IPS DF 6.9 (cell line): ENCODE measurements around the gene PHACTR3.

Experiments
- DNase-seq: peaks from one replicate; pipeline ENCODE4 v3.0.0-alpha.2; 2013; ENCODE audit warnings: low read depth, low spot score
- H3K27ac ChIP-seq: one replicate; pipeline ENCODE4 v1.5.1; 2013; ENCODE audit warnings: low read length, control low read depth
- H3K27me3 ChIP-seq: 2 replicates; pipeline ENCODE4 v1.6.1; 2013; ENCODE audit warnings: mild to moderate bottlenecking, low read length; ENCODE audit not compliant: control insufficient read depth, insufficient read depth
- H3K36me3 ChIP-seq: 2 replicates; pipeline ENCODE4 v1.6.1; 2013; ENCODE audit warnings: low read length; ENCODE audit not compliant: control insufficient read depth, insufficient read depth
- H3K4me1 ChIP-seq: 2 replicates; pipeline ENCODE4 v1.6.1; 2013; ENCODE audit warnings: low read length; ENCODE audit not compliant: control insufficient read depth, insufficient read depth
- H3K4me3 ChIP-seq: 2 replicates; pipeline ENCODE4 v1.5.1; 2013; ENCODE audit warnings: mild to moderate bottlenecking, low read length
- H3K9me3 ChIP-seq: 2 replicates; pipeline ENCODE4 v1.6.1; 2013; ENCODE audit warnings: low read length, inconsistent platforms; ENCODE audit not compliant: control insufficient read depth, insufficient read depth
- WGBS: extraction: QIAGEN DNeasy Blood & Tissue Kit; methylation state at CpG from one replicate; pipeline ENCODE4 v1.1.7; 2013; ENCODE audit warnings: mixed read lengths, missing lambda C conversion rate; ENCODE audit not compliant: insufficient read length, insufficient coverage; 5-methylcytosine and 5-hydroxymethylcytosine counted together

Gene PHACTR3

GRCh38 chr20:59750209-59750840 lies 146.0 kb downstream of the PHACTR3 start:
- no peak for DNase-seq

DNA sequence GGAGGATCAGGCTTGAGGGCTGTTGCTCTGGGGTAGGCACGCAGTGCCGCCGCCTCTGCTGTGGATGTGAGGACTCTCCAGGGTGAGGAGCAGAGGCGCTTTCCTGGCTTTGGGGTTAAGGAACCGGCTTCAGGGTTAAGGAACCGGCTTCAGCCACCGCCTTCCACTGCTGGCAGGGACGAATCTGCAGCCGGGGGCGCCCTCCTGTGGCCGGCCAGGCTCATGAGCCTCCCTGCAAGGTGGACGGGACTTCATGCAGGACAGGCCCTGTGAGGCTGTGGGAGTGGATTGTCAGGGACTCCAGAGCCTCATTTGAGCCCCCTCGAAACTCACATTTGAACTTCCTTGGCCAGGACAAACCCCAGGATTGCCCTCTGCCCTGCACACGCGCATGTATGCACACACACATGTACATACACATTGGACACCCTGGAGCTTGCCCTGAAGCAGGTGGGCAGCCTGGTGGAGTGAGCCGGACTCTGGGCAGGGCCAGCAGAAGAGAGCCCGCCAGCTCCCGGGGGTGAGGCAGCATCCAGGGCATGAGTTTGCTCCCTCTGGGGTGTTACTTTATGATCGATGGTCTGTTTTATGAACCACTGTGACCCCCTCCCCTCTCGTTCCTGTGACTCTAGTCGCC lies 146.9 kb downstream of the PHACTR3 start:
- H3K9me3 ChIP-seq: peaks cover 51% of the 10 kb centered on the region
- H3K27me3 ChIP-seq: no peaks in the 10 kb centered on the region
- H3K27ac ChIP-seq: no peak overlapping the region
- H3K4me3 ChIP-seq: no peak overlapping the region
- WGBS: no CpG with 5 or more reads among the region's 21 CpGs
- no peak for DNase-seq
- no peaks in the 10 kb centered on the region; the same call in 1 of the 2 replicates for H3K4me1 ChIP-seq
- H3K36me3 ChIP-seq: no peaks in the 10 kb centered on the region

More at GRCh38 chr20:59750209-59750840, 146.0 kb downstream of the PHACTR3 start:
- Histone ChIP-seq H3K9me3 (peaks cover 48% of the 10 kb centered on the region), H3K4me3 (no peak overlapping the region), H3K36me3 (no peaks in the 10 kb centered on the region), H3K27ac (no peak overlapping the region), H3K27me3 (no peaks in the 10 kb centered on the region), H3K4me1 (no peaks in the 10 kb centered on the region; the same call in 1 of the 2 replicates)
- no CpG with 5 or more reads among the region's 21 CpGs for WGBS

GRCh38 chr20:59752101-59752586 lies 147.8 kb downstream of the PHACTR3 start:
- no peaks in the 10 kb centered on the region; the same call in 1 of the 2 replicates for H3K4me1 ChIP-seq
- no peak overlapping the region for H3K4me3 ChIP-seq
- H3K27ac ChIP-seq: no peak overlapping the region
- WGBS: no CpG with 5 or more reads among the region's 17 CpGs
- H3K9me3 ChIP-seq: peaks cover 52% of the 10 kb centered on the region
- no peaks in the 10 kb centered on the region for H3K36me3 ChIP-seq
- no peak for DNase-seq
- H3K27me3 ChIP-seq: no peaks in the 10 kb centered on the region

DNA sequence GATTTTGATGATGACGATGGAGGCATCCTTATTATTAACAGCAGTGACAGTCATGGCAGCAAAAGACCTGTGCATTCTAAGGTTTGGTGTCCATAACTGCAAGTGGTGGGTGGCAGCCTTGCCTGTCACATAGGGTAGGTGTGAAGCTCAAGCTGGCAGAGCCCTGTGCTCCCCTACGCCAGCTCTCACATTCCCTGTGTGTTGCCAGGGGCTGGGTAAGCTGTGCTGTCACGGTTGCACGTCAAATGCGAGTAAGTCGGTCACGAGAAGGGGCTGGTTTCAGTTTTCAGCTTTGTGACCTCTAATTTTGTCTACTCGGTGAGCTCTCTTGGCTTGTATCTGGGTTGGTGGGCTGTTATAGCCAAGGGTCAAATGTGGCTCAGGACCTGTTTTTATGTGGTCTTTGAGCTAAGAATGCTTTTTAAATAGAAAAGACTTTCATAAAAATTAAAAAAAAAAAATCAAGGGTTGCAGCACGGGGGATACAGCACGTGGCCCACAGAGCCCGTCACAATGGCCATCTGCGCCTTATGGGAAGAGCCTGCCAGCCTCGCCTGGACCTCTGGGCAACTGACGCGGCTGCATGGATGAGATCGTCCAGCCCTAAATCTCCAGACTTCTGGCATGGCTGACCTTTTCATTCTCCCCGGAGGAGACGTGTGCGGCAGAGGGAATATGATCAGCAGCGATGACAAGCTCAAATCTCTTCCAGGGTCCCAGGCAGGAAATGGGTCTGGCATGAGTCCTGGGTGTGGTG lies 148.5 kb downstream of the PHACTR3 start:
- H3K4me1 ChIP-seq: no peaks in the 10 kb centered on the region; the same call in 1 of the 2 replicates
- H3K9me3 ChIP-seq: peaks cover 48% of the 10 kb centered on the region
- no peak overlapping the region; the same call in 1 of the 2 replicates for H3K4me3 ChIP-seq
- H3K27ac ChIP-seq: no peak overlapping the region
- WGBS: no CpG with 5 or more reads among the region's 20 CpGs
- H3K36me3 ChIP-seq: no peaks in the 10 kb centered on the region
- DNase-seq: no peak
- no peaks in the 10 kb centered on the region for H3K27me3 ChIP-seq

DNA sequence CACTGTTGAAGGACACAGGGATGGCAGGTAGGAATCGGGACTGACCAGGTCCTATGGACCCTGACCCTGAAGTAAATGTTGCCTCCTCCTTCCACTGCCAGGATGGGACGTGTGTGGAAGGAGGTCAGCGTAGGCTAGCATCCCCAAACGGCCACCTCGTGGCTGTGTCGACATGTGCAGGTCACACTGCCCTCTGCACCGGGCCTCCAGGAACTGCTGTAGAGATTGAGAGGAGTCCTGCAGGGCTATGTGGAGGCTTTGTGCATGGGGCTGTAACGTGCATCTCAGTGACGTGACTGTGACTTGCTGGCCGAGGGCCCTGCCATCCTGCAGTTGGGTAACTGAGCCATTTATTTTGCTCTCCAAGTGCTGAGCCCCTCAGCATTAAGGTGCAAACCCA lies 149.5 kb downstream of the PHACTR3 start:
- peaks cover 45% of the 10 kb centered on the region for H3K9me3 ChIP-seq
- DNase-seq: no peak
- no peaks in the 10 kb centered on the region; the same call in 1 of the 2 replicates for H3K4me1 ChIP-seq
- no peak overlapping the region for H3K27ac ChIP-seq
- no peaks in the 10 kb centered on the region for H3K36me3 ChIP-seq
- WGBS: no CpG with 5 or more reads among the region's 10 CpGs
- no peaks in the 10 kb centered on the region for H3K27me3 ChIP-seq
- no peak overlapping the region for H3K4me3 ChIP-seq

DNA sequence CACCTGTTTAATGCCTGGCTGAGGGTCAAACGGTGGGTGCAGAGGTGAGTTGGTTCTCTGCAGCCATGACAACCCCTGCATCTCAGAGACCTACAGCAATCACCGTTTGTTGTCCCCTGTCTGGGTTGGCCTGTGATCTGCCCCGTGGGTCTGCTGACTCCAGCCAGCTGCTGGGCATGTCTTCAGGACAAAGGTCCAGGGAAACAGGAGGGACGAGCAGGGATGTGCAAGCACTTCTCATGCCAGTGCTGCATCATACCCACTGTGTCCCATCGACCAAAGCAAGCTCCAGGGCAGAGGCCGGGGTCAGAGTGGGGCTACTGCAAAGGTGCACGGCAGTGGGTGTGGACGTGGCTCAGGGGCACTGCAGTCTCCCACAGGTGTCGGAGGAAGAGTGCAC lies 150.2 kb downstream of the PHACTR3 start:
- no peak overlapping the region for H3K4me3 ChIP-seq
- H3K9me3 ChIP-seq: peaks cover 41% of the 10 kb centered on the region
- no peaks in the 10 kb centered on the region for H3K36me3 ChIP-seq
- no peak overlapping the region for H3K27ac ChIP-seq
- no CpG with 5 or more reads among the region's 9 CpGs for WGBS
- no peaks in the 10 kb centered on the region for H3K4me1 ChIP-seq
- H3K27me3 ChIP-seq: no peaks in the 10 kb centered on the region
- no peak for DNase-seq

DNA sequence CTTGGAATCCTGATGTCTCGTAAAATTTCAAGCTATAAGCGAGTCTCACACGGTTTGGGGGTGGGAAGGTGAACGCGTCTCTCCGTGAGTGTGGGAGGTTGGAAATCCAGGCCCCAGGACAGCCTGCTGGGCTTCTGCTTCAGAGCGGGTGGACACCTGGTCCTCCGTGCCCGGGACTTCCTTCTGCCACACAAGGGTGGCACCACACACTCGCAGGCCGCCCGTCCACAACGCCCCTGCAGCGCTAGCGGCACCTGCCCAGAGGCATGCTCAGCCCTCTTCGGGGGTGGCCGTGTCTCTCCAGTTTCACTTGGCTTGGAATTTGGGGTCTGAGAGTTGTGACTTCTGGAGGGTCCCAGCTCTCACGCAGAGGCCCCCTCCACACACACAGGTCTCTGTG lies 151.9 kb downstream of the PHACTR3 start:
- Histone ChIP-seq H3K27me3 (no peaks in the 10 kb centered on the region), H3K9me3 (peaks cover 40% of the 10 kb centered on the region), H3K4me3 (no peak overlapping the region), H3K27ac (no peak overlapping the region), H3K36me3 (no peaks in the 10 kb centered on the region), H3K4me1 (no peaks in the 10 kb centered on the region)
- DNase-seq: no peak
- WGBS: no CpG with 5 or more reads among the region's 18 CpGs

DNA sequence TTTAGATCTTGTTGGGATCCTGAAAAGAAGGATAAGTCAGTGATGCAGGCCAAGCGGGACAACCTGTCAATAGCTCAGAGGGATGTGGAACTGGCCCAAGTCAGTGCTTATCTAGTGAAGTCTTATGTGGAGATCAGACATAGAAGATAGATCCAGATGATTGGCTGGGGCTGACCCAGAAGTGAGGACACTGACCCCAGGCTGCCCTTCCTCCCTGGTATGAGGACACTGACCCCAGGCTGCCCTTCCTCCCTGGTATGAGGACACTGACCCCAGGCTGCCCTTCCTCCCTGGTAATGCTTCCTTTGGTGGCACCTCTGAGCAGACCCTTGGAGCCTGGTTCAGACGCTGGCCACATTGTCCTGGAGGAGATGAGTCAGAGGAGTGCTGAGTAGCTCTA lies 159.7 kb downstream of the PHACTR3 start:
- Histone ChIP-seq H3K36me3 (no peaks in the 10 kb centered on the region), H3K9me3 (peaks cover 23% of the 10 kb centered on the region), H3K4me1 (no peaks in the 10 kb centered on the region), H3K27ac (no peak overlapping the region), H3K27me3 (no peaks in the 10 kb centered on the region), H3K4me3 (no peak overlapping the region)
- no peak for DNase-seq
- no CpG with 5 or more reads among the region's 2 CpGs for WGBS

DNA sequence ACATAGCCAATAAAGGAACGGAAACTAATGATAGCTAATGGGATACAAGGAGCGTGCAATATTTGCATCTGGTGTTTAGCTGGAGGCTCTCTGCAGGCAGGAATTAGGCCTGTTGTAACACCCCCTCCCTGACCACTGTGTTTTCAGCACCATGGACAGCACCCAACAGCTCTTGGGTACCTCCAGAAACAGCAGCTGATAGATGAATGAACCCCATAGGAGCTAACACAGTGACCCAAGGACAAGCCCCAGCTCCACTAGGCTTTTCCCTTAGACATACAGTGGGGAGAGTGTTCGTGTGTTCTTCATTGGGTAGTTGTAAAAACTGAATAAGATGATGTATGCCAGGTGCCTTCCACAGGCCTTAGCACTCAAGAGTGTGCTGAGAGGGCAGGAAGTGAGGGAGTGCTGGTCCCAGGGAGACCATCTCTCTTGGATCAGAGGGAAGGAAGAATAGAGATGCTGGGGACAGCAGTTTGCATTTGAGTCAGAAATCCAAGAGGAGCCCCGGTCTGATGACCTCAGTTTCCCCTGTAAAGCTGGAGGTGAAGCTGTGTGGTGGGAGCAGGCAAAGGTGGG lies 161.3 kb downstream of the PHACTR3 start:
- WGBS: no CpG with 5 or more reads among the region's 4 CpGs
- DNase-seq: no peak

GRCh38 chr20:59767656-59768055 lies 163.3 kb downstream of the PHACTR3 start:
- DNase-seq: no peak
- Histone ChIP-seq H3K27ac (no peak overlapping the region), H3K4me1 (no peaks in the 10 kb centered on the region), H3K27me3 (no peaks in the 10 kb centered on the region), H3K9me3 (peaks cover 30% of the 10 kb centered on the region), H3K4me3 (no peak overlapping the region), H3K36me3 (no peaks in the 10 kb centered on the region)

More for the DNA sequence above, 161.3 kb downstream of the PHACTR3 start:
- Histone ChIP-seq H3K4me3 (no peak overlapping the region), H3K27ac (no peak overlapping the region), H3K36me3 (no peaks in the 10 kb centered on the region), H3K9me3 (peaks cover 30% of the 10 kb centered on the region), H3K4me1 (no peaks in the 10 kb centered on the region), H3K27me3 (no peaks in the 10 kb centered on the region)
